ENCODE results near the gene PDRG1. TPM values are rescaled to one million over a fixed set of nuclear protein-coding genes. Genes with fewer than 3 reads are reported as not detected.

Gene PDRG1
- total and polyA plus RNA-seq, 7 donors, result 7.8 to 37.5 (median 12.9) TPM

- no peak overlapping the region for H3K4me3 ChIP-seq
- ATAC-seq (peak; percentile 75 to 89 (median 80)), DNase-seq (peak; percentile 28 to 62)
- WGBS, 3 donors, result 19 to 39% (median 27%) methylated on average over 6 of the region's 6 CpGs
- peaks cover 17% of the 10 kb centered on the region for H3K4me1 ChIP-seq
- intact Hi-C loops (cut with DNase I), result loop anchor here in 1 of 2 donors (10.0 kb wide), 1 partner anchor 211 kb away; the partner anchor contains the start of gene TPX2
- no peak for TF ChIP-seq CTCF (IDR thresholded peaks at IDR 0.05)
- peaks cover 7 to 70% of the 10 kb centered on the region in 2 donors for H3K36me3 ChIP-seq (ENCODE audit: insufficient read depth in 1 of 2, low read depth in 1 of 2)
- H3K9me3 ChIP-seq, result no peaks in the 10 kb centered on the region
- H3K27ac ChIP-seq, result peak overlapping the region; percentile 30
- no peaks in the 10 kb centered on the region for H3K27me3 ChIP-seq (ENCODE audit: insufficient read depth in 3 of 3, low read length in 2 of 3)
Measured at GRCh38 chr20:31945785-31946184, 6.1 kb downstream of the PDRG1 start.

- intact Hi-C loops (cut with DNase I), result loop anchor here in 1 of 2 donors (10.0 kb wide), 1 partner anchor 211 kb away; the partner anchor contains the start of gene TPX2
- Histone ChIP-seq H3K36me3 (ENCODE audit: insufficient read depth in 1 of 2, low read depth in 1 of 2) (peaks cover 7 to 68% of the 10 kb centered on the region in 2 donors), H3K4me1 (peaks cover 12% of the 10 kb centered on the region), H3K27me3 (ENCODE audit: insufficient read depth in 3 of 3, low read length in 2 of 3) (no peaks in the 10 kb centered on the region), H3K27ac (no peak overlapping the region), H3K9me3 (no peaks in the 10 kb centered on the region), H3K4me3 (no peak overlapping the region)
- DNase-seq (no peak), ATAC-seq (no peak)
- 66 to 82% (median 68%) methylated on average over 4 of the region's 4 CpGs for WGBS, 3 donors
- no peak for TF ChIP-seq CTCF (IDR thresholded peaks at IDR 0.05)
Measured at GRCh38 chr20:31945319-31945718, 6.5 kb downstream of the PDRG1 start.

GRCh38 chr20:31943052-31943471, 8.8 kb downstream of the PDRG1 start:
- Histone ChIP-seq H3K27me3 (ENCODE audit: insufficient read depth in 3 of 3, low read length in 2 of 3) (no peaks in the 10 kb centered on the region), H3K27ac (no peak overlapping the region), H3K36me3 (ENCODE audit: insufficient read depth in 1 of 2, low read depth in 1 of 2) (peaks cover 7 to 46% of the 10 kb centered on the region in 2 donors), H3K4me1 (peaks cover 10% of the 10 kb centered on the region), H3K4me3 (no peak overlapping the region), H3K9me3 (no peaks in the 10 kb centered on the region)
- peak in 2 of 4 donors; percentile 48 to 75 for ATAC-seq
- WGBS, 3 donors, result 27 to 36% (median 35%) methylated on average over 2 of the region's 2 CpGs
- intact Hi-C loops (cut with DNase I), result loop anchor here in 1 of 2 donors (10.0 kb wide), 1 partner anchor 208 kb away; the partner anchor contains the start of gene TPX2
- DNase-seq, result peak in 1 of 2 donors; percentile 67
- TF ChIP-seq CTCF (IDR thresholded peaks at IDR 0.05), result no peak

- no peak for ATAC-seq
- no peak overlapping the region for H3K4me3 ChIP-seq
- H3K27ac ChIP-seq, result no peak overlapping the region
- no peak for TF ChIP-seq CTCF (IDR thresholded peaks at IDR 0.05)
- H3K9me3 ChIP-seq, result no peaks in the 10 kb centered on the region
- peaks cover 0 to 12% of the 10 kb centered on the region in 2 donors for H3K36me3 ChIP-seq (ENCODE audit: insufficient read depth in 1 of 2, low read depth in 1 of 2)
- DNase-seq, result no peak
- H3K27me3 ChIP-seq (ENCODE audit: insufficient read depth in 3 of 3, low read length in 2 of 3), result no peaks in the 10 kb centered on the region
- peaks cover 10% of the 10 kb centered on the region for H3K4me1 ChIP-seq
- intact Hi-C loops (cut with DNase I), result loop anchor here in 1 of 2 donors (10.0 kb wide), 1 partner anchor 205 kb away; the partner anchor contains the start of gene TPX2
- WGBS, 3 donors, result 90 to 95% (median 94%) methylated on average over 2 of the region's 2 CpGs
Measured at GRCh38 chr20:31939661-31940060, 12.2 kb downstream of the PDRG1 start.

- H3K4me3 ChIP-seq, result no peak overlapping the region
- peaks cover under 1% of the 10 kb centered on the region for H3K4me1 ChIP-seq
- ATAC-seq, result no peak
- no peak overlapping the region for H3K27ac ChIP-seq
- no peaks in the 10 kb centered on the region for H3K36me3 ChIP-seq (ENCODE audit: insufficient read depth in 1 of 2, low read depth in 1 of 2)
- 30 to 60% (median 30%) methylated on average over 1 of the region's 1 CpG for WGBS, 3 donors
- DNase-seq, result no peak
- H3K27me3 ChIP-seq (ENCODE audit: insufficient read depth in 3 of 3, low read length in 2 of 3), result no peaks in the 10 kb centered on the region
- no peak for TF ChIP-seq CTCF (IDR thresholded peaks at IDR 0.05)
- H3K9me3 ChIP-seq, result no peaks in the 10 kb centered on the region
- intact Hi-C loops (cut with DNase I), result no loop called here
Measured at GRCh38 chr20:31937820-31938219, 14.0 kb downstream of the PDRG1 start.

Measured in psoas muscle (tissue), 8 donors.